ENCODE data around the gene RNF5. TPM values are rescaled to one million over a fixed set of nuclear protein-coding genes. Genes with fewer than 3 reads are reported as not detected.

RNF5 gene
- total RNA-seq, 1 experiment from 2014 or later: 82.3 TPM

DNA sequence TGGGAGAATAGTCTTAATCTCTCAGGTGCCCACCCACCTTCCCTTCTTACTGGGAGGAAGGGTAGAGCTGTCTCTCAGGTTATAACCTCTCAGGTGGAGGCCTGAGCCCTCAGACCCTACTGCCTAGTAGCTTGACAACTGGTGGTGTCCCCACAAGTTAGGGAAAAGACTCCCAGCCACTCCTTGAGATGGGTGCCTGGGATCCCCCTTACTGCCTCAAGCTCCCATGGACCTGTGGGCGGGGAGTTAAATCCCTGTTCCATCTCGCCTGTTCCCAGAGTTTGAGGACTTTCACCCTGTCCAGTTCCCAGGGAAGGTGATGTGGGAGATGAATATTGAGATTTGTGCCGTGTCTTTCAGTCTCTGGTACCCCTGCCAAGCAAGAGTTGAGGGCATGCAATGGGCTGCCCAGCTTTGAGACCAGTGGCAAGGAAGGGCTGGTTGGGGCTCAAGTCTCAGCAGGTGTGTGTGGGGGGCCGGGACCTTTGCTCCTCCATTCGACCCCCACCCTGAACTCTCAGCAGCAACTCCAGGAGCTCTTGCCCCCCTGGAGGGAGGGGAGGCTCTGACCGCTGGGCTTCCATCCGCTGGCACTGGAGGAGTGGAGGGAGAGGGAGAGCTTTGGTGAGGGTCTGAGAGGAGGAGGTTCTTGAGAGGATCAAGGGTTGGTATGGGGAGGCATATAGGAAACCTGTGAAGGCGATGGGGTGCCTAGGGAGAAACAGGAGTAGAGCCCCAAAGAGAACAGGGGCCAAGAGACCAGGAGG is 12.9 kb downstream of the RNF5 start:
- BruUV-seq (replicated peaks): no TSS peak
- DNase-seq (ENCODE audit: low read depth, low spot score): no peak
- CTCF ChIA-PET: no interaction called here
- intact Hi-C loops (cut with micrococcal nuclease; ENCODE audit: unreplicated experiment) (loop anchor here (10.0 kb wide), 1 partner anchor 76 kb away; no protein-coding TSS in a partner anchor), in situ Hi-C loops (cut with HindIII; ENCODE audit: low pct_unique_long_range_greater_than_20kb, low sequenced_read_pairs) (no loop called here)
- Histone ChIP-seq H3K27ac (ENCODE audit: low read length) (peak overlapping the region; percentile 94), H3K4me1 (ENCODE audit: control insufficient read depth, insufficient read depth, low read length) (peaks cover 32% of the 10 kb centered on the region), H3K36me3 (ENCODE audit: control insufficient read depth, insufficient read depth, low read length) (no peaks in the 10 kb centered on the region; the same call in 1 of the 2 replicates), H3K4me3 (ENCODE audit: low read depth in 2 of 2, low read length in 2 of 2) (peak overlapping the region in 1 of 2 experiments; percentile 74; a peak in 1 of 4 replicates), H3K9me3 (ENCODE audit: control insufficient read depth, insufficient read depth, low read depth, low read length) (no peaks in the 10 kb centered on the region), H3K27me3 (ENCODE audit: control insufficient read depth, insufficient read depth, low read length) (no peaks in the 10 kb centered on the region)
- ATAC-seq: no peak
- POLR2A ChIA-PET: interaction anchor here (0.6 kb wide), 1 partner anchor 281 kb away, joined by 3 read pairs; no protein-coding TSS in a partner anchor
- TF ChIP-seq CTCF (IDR thresholded peaks at IDR 0.05) (no peak), TCF7L2 (IDR thresholded peaks at IDR 0.05; ENCODE audit: low read depth, low read length) (no peak), SIN3A (IDR thresholded peaks at IDR 0.05; ENCODE audit: borderline replicate concordance, insufficient read depth, low read depth, low read length) (no peak), REST (IDR thresholded peaks at IDR 0.05; ENCODE audit: insufficient read depth in 1 of 2, low read depth in 2 of 2, low read length in 1 of 2) (no peak), POLR2AphosphoS5 (IDR thresholded peaks at IDR 0.05; ENCODE audit: low read depth, low read length) (no peak)

DNA sequence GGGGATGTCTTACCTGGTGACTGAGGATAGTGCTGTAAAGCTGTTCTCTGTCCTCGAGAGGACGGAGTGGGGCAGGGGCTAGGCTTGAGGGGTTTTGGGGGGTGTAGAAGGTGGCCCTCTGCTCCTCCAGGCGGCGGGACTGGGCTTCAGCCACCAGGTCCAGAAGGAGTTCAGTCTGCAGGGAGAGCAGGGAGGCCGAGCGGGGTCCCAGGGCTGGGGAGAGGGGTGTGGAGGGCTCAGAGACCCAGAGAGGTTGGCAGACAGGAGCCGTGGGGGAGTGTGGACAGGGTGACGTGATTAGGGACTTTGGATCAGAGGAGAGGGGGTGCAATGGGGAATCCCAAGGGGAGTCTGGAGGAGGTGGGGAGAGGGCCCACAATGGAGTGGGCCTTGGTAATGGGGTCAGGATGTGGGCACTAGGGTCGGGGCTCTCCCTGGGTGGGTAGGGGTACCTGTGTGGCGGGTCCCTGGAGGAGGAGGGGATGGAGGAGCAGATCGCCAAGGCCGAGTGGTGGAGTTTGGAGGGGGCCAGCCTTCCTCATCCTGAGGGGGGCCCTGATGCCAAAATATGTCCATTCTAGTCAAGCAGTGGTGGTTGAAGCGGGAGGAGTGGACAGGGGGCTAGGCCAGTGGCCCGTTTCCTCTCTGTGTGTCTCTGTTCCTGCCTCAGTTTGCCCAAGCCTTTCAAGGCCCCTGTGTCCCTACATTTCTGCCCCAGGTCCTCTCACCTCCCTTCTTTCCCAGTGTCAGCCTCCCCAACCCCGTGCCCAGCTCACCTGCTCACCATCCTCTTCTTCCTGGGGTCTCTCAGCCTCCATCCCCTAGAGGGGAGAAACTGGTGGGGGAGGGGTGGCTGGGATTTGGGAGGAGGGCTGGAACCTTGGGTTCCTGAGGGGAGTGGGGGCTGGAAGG is 13.7 kb downstream of the RNF5 start:
- ChIA-PET POLR2A (interaction anchor here (0.6 kb wide), 1 partner anchor 282 kb away, joined by 3 read pairs; no protein-coding TSS in a partner anchor), CTCF (no interaction called here)
- DNase-seq (ENCODE audit: low read depth, low spot score) (no peak), ATAC-seq (no peak)
- Histone ChIP-seq H3K36me3 (ENCODE audit: control insufficient read depth, insufficient read depth, low read length) (no peaks in the 10 kb centered on the region; the same call in 1 of the 2 replicates), H3K4me3 (ENCODE audit: low read depth in 2 of 2, low read length in 2 of 2) (no peak overlapping the region), H3K9me3 (ENCODE audit: control insufficient read depth, insufficient read depth, low read depth, low read length) (no peaks in the 10 kb centered on the region), H3K27ac (ENCODE audit: low read length) (peak overlapping the region; percentile 94), H3K27me3 (ENCODE audit: control insufficient read depth, insufficient read depth, low read length) (no peaks in the 10 kb centered on the region), H3K4me1 (ENCODE audit: control insufficient read depth, insufficient read depth, low read length) (peaks cover 35% of the 10 kb centered on the region)
- TF ChIP-seq REST (IDR thresholded peaks at IDR 0.05; ENCODE audit: insufficient read depth in 1 of 2, low read depth in 2 of 2, low read length in 1 of 2) (no peak), SIN3A (IDR thresholded peaks at IDR 0.05; ENCODE audit: borderline replicate concordance, insufficient read depth, low read depth, low read length) (no peak), POLR2AphosphoS5 (IDR thresholded peaks at IDR 0.05; ENCODE audit: low read depth, low read length) (no peak), TCF7L2 (IDR thresholded peaks at IDR 0.05; ENCODE audit: low read depth, low read length) (no peak), CTCF (IDR thresholded peaks at IDR 0.05) (no peak)
- intact Hi-C loops (cut with micrococcal nuclease; ENCODE audit: unreplicated experiment): loop anchor here (10.0 kb wide), 1 partner anchor 77 kb away; no protein-coding TSS in a partner anchor
- no TSS peak for BruUV-seq (replicated peaks)
- in situ Hi-C loops (cut with HindIII; ENCODE audit: low pct_unique_long_range_greater_than_20kb, low sequenced_read_pairs): no loop called here

All from Panc1 (cell line).